Measurements from ENCODE around the gene AMH. TPM values are rescaled to one million over a fixed set of nuclear protein-coding genes. Genes with fewer than 3 reads are reported as not detected.

Gene AMH
- total and polyA plus RNA-seq, 12 donors = 0.36 to 4.6 (median 1.1) TPM; not detected in 4

DNA sequence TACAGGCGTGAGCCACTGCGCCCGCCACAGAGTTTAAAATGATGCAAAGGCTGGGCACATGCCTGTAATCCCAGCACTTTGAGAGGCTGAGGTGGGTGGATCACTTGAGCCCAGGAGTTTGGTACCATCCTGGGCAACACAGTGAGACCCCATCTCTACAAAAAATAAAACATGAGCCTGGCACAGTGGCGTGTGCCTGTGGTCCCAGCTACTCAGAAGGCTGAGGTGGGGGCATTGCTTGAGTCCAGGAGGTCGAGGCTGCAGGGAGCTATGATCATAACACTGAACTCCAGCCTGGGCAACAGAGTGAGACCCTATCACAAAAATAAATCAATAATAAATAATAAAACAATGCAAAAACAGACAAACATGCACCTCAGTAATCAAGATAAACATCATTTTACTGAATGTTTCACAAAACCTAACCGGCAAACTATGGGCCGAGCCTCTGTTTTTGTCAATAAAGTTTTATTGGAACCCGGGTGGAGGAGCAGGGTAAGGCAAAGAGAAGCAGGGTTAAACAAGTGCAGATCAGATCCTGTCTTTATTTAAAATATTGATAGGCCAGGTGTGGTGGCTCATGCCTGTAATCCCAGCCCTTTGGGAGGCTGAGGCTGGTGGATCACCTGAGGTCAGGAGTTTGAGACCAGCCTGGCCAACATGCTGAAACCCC is 34.8 kb downstream of the AMH start:
- no peak for DNase-seq
- H3K36me3 ChIP-seq (replicated peaks in 1 of 2) = no peaks in the 10 kb centered on the region
- no peak overlapping the region for H3K27ac ChIP-seq
- intact Hi-C loops (cut with DNase I) = loop anchor here in 1 of 2 donors (10.0 kb wide), 1 partner anchor 101 kb away; no protein-coding TSS in a partner anchor
- no peak overlapping the region for H3K4me3 ChIP-seq
- H3K9me3 ChIP-seq (replicated peaks in 1 of 3) = no peaks in the 10 kb centered on the region
- TF ChIP-seq, protein P1, sequence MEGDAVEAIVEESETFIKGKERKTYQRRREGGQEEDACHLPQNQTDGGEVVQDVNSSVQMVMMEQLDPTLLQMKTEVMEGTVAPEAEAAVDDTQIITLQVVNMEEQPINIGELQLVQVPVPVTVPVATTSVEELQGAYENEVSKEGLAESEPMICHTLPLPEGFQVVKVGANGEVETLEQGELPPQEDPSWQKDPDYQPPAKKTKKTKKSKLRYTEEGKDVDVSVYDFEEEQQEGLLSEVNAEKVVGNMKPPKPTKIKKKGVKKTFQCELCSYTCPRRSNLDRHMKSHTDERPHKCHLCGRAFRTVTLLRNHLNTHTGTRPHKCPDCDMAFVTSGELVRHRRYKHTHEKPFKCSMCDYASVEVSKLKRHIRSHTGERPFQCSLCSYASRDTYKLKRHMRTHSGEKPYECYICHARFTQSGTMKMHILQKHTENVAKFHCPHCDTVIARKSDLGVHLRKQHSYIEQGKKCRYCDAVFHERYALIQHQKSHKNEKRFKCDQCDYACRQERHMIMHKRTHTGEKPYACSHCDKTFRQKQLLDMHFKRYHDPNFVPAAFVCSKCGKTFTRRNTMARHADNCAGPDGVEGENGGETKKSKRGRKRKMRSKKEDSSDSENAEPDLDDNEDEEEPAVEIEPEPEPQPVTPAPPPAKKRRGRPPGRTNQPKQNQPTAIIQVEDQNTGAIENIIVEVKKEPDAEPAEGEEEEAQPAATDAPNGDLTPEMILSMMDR (IDR thresholded peaks at IDR 0.05) = no peak
- TF ChIP-seq POLR2A (IDR thresholded peaks at IDR 0.05) = no peak
- no peaks in the 10 kb centered on the region for H3K4me1 ChIP-seq (replicated peaks in 1 of 2)
- 92 to 96% (median 94%) methylated on average over 8 of the region's 8 CpGs for WGBS, 4 donors
- peaks cover 13% of the 10 kb centered on the region for H3K27me3 ChIP-seq

GRCh38 chr19:2286402-2287140 is 37.4 kb downstream of the AMH start:
- peaks cover 35% of the 10 kb centered on the region for H3K27me3 ChIP-seq
- H3K27ac ChIP-seq = no peak overlapping the region
- no peak for DNase-seq
- no peaks in the 10 kb centered on the region for H3K36me3 ChIP-seq (replicated peaks in 1 of 2)
- H3K9me3 ChIP-seq (replicated peaks in 1 of 3) = no peaks in the 10 kb centered on the region
- 77 to 84% (median 81%) methylated on average over 11 to 20 of the region's 20 CpGs for WGBS, 4 donors
- TF ChIP-seq, protein P1 (IDR thresholded peaks at IDR 0.05) = no peak
- no peak for TF ChIP-seq POLR2A (IDR thresholded peaks at IDR 0.05)
- H3K4me1 ChIP-seq (replicated peaks in 1 of 2) = peaks cover 0 to 16% of the 10 kb centered on the region in 2 donors
- H3K4me3 ChIP-seq = no peak overlapping the region
- intact Hi-C loops (cut with DNase I) = loop anchor here in 1 of 2 donors (10.0 kb wide), 1 partner anchor 98 kb away; no protein-coding TSS in a partner anchor

GRCh38 chr19:2287585-2288337 is 38.6 kb downstream of the AMH start:
- DNase-seq = no peak
- Histone ChIP-seq H3K27ac (no peak overlapping the region), H3K36me3 (replicated peaks in 1 of 2) (no peaks in the 10 kb centered on the region), H3K9me3 (replicated peaks in 1 of 3) (no peaks in the 10 kb centered on the region), H3K4me1 (replicated peaks in 1 of 2) (peaks cover 0 to 18% of the 10 kb centered on the region in 2 donors), H3K27me3 (peaks cover 40% of the 10 kb centered on the region), H3K4me3 (no peak overlapping the region)
- WGBS, 4 donors = 73 to 86% (median 79%) methylated on average over 7 to 13 of the region's 13 CpGs
- intact Hi-C loops (cut with DNase I) = loop anchor here in 1 of 2 donors (10.0 kb wide), 1 partner anchor 97 kb away; no protein-coding TSS in a partner anchor
- TF ChIP-seq, protein P1 (IDR thresholded peaks at IDR 0.05) = no peak
- no peak for TF ChIP-seq POLR2A (IDR thresholded peaks at IDR 0.05)

- no peaks in the 10 kb centered on the region for H3K36me3 ChIP-seq (replicated peaks in 1 of 2)
- H3K9me3 ChIP-seq (replicated peaks in 1 of 3) = no peaks in the 10 kb centered on the region
- intact Hi-C loops (cut with DNase I) = loop anchor here in 1 of 2 donors (10.0 kb wide), 1 partner anchor 96 kb away; no protein-coding TSS in a partner anchor
- no peak overlapping the region for H3K4me3 ChIP-seq
- peaks cover 40% of the 10 kb centered on the region for H3K27me3 ChIP-seq
- no peak overlapping the region for H3K27ac ChIP-seq
- no peak for TF ChIP-seq POLR2A (IDR thresholded peaks at IDR 0.05)
- TF ChIP-seq, protein P1 (IDR thresholded peaks at IDR 0.05) = no peak
- 77 to 87% (median 80%) methylated on average over 5 to 17 of the region's 17 CpGs for WGBS, 4 donors
- DNase-seq = no peak
- peaks cover 0 to 18% of the 10 kb centered on the region in 2 donors for H3K4me1 ChIP-seq (replicated peaks in 1 of 2)
Observed at GRCh38 chr19:2288338-2288817, 39.3 kb downstream of the AMH start.

Measured in adrenal gland (tissue), 12 donors.